Activated CD8-positive, alpha-beta memory T cell treated with anti-CD3 and anti-CD28 coated beads for 36 hours (primary cell): ENCODE data around the gene LRRIQ4. TPM values are rescaled to one million over a fixed set of nuclear protein-coding genes. Genes with fewer than 3 reads are reported as not detected.

ENCODE experiments used
- CTCF ChIA-PET: fragments of 350-600 bp; sonication (Branson Sonifier 250); formaldehyde crosslinking; loops from one replicate; lab custom pipeline; 2021; ENCODE audit warnings: antibody characterized with exemption; lab: Charles Lee
- POLR2A ChIA-PET: fragments of 350-600 bp; sonication (Branson Sonifier 250); formaldehyde crosslinking; loops from one replicate; lab custom pipeline; 2021; ENCODE audit warnings: antibody characterized with exemption; lab: Charles Lee
- total RNA-seq, 2 experiments: library from RNA; stranded (reverse); gene quantifications; one replicate each; pipeline ENCODE4 v1.2.3, GENCODE V29; 2021

The LRRIQ4 gene
- total RNA-seq: under 1 TPM; 0.17 to 0.25 TPM

DNA sequence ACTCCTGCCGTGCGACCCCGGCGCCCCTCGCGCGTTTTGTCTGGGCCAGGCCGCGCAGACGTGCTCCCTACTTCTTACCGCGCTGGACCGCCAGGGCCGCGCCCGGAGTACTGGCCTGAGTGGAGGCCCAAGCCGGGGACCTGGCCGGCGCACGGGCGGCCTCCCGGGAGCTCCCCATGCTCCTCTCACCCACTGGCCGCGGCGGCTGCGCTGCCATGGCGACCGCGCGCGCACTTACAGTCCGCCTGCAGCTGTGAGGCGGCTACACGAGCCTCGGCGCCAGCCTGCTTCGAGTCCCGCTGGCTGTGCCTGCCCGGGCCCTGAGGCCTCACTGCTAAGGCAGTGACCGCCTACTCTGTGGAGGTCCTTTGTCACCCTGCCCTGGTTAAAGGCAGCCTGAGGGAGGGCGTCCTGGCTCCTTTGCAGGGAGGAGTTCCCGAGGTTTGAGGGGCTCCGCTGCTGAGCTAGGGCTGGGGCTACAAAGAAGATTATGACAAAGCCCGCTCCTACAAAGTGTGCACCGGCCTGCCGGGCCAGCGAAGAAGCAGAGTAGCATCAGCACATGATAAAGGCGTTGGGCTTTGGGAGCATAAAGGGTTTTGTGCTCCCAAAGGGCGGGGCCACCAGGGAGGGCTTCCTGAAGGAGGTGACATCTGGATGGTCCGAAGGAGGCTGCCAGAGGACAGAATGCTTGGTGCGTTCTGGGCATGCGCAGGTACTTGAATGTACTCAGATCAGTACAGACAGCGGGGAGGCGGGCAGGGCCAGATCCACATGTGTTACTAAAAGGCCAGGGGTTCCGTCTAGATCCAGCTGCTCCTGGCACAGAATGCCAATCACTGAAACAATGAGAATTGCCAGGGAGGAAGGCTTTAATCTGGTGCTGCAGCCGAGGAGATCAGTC lies at the start of gene LRRIQ4, which contains the start of gene LRRC34:
LRRIQ4 (plus strand) TSS at position 539 of the 904 bp plus-strand sequence. CDS start 9,052 bp downstream, outside the sequence.
LRRC34 (minus strand) TSS at position 573 of the 904 bp plus-strand sequence; CDS start at position 217, 356 bp downstream.
- CTCF ChIA-PET: interaction anchor here (0.6 to 1.7 kb wide), 3 partner anchors 40 to 368 kb away, joined by 3 to 5 read pairs (median 4); no protein-coding TSS in a partner anchor
- POLR2A ChIA-PET: interaction anchor here (0.6 to 2.6 kb wide), 3 partner anchors 39 to 303 kb away, joined by 3 to 12 read pairs (median 5); partner anchors contain the start of gene MYNN

DNA sequence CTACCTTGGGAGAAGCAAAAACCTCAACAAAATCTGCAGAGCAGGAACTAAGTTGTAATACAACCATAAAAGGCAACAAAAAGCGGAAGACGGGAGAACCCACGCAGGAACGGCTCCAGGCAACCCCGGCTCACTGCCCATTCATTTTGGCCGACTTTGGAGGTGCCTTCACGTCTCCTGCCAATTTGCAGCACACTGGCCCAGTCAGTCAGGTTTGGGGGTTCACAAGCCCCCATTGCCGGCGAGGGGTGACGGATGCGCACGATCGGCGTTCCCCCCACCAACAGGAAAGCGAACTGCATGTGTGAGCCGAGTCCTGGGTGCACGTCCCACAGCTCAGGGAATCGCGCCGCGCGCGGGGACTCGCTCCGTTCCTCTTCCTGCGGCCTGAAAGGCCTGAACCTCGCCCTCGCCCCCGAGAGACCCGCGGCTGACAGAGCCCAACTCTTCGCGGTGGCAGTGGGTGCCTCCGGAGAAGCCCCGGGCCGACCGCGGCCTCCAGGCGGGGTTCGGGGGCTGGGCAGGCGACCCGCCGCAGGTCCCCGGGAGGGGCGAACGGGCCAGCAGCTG lies 48.3 kb upstream of the LRRIQ4 start:
- POLR2A ChIA-PET: interaction anchor here (0.6 to 2.2 kb wide), 3 partner anchors 9 to 1415 kb away, joined by 3 to 14 read pairs (median 4); partner anchors contain the start of gene MYNN
- CTCF ChIA-PET: interaction anchor here (2.5 kb wide), 1 partner anchor 8 kb away, joined by 12 read pairs; the partner anchor contains the start of gene MYNN

DNA sequence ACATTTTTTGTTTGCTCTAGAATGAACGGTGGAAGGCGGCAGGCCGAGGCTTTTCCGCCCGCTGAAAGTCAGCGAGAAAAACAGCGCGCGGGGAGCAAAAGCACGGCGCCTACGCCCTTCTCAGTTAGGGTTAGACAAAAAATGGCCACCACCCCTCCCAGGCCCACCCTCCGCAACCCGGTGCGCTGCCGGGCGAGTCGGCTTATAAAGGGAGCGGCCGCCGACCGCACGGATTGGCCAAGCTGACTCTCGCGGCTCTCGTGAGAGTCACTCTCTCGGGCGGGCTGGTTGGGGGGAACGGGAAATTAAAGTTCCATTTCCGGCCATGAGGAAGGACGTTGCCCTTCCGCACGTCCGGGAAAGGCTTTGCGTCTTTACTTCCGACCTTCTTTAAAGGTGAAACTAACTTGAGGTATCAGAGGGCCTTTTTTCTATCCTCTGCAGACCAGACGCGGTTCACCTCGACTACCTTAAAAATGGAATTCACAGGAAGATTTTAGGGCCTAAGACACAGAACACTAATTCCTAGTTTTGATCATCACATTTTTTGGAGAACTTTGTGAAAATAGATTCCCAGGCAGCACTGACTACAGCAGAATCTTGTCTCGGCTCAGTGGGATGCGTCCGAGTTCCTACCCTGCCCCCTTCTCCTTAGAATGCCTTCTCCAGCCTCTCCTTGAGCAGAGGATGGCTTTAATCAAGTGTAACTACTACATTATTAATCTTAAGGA lies 47.6 kb upstream of the LRRIQ4 start, which contains the start of gene TERC:
TERC (minus strand) TSS at position 179 of the 731 bp plus-strand sequence.
- POLR2A ChIA-PET: interaction anchor here (0.6 to 2.2 kb wide), 3 partner anchors 8 to 1414 kb away, joined by 3 to 14 read pairs (median 4); partner anchors contain the start of gene MYNN
- CTCF ChIA-PET: interaction anchor here (2.5 kb wide), 1 partner anchor 8 kb away, joined by 12 read pairs; the partner anchor contains the start of gene MYNN

GRCh38 chr3:169769287-169770181 lies 43.1 kb upstream of the LRRIQ4 start, which contains the start of gene ACTRT3:
ACTRT3 (minus strand) TSS chr3:169769561; CDS start chr3:169769520, 41 bp downstream.
- CTCF ChIA-PET: no interaction called here
- POLR2A ChIA-PET: interaction anchor here (0.6 to 0.9 kb wide), 2 partner anchors 197 to 263 kb away, joined by 3 read pairs; partner anchors contain the start of gene SEC62

GRCh38 chr3:169771497-169772304 lies 41.0 kb upstream of the LRRIQ4 start:
- POLR2A ChIA-PET: interaction anchor here (1.0 to 2.2 kb wide), 5 partner anchors 7 to 407 kb away, joined by 3 to 16 read pairs (median 12); partner anchors contain the start of genes LRRC34, LRRIQ4, SEC62 and TERC
- CTCF ChIA-PET: interaction anchor here (0.7 to 2.6 kb wide), 5 partner anchors 8 to 194 kb away, joined by 3 to 12 read pairs (median 4); partner anchors contain the start of genes LRRC34 and LRRIQ4

DNA sequence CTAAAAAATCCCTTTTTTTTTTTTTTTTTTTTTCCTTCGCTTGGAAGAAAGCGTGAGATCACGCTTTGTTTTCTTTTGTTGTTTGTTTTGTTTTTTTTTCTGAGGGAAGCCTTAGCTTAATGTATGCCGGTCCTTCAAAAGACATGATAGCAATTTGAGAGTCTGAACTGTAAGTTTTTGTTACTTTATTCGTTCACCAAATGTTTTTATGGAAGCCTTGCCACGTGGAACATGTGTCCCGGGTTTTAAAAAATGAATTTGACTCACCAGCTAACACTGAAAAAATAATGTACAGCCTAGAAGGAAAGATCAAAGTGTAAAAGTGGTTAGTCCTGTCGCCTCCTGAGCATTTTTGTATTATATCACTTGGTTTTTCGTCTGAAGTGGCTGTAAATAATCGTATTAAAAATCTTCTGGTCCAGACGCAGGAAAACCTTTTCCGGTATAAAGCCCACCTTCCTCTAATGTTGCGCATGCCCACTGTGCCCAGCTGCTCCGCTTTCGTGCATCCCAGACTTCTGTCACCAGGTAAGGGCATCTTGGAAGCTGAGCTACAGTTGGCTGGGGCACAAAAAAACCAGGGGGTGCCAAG lies 40.3 kb upstream of the LRRIQ4 start:
- ChIA-PET CTCF (interaction anchor here (0.8 to 2.6 kb wide), 4 partner anchors 9 to 193 kb away, joined by 3 to 12 read pairs (median 4); partner anchors contain the start of genes LRRC34 and LRRIQ4), POLR2A (interaction anchor here (0.6 to 2.2 kb wide), 8 partner anchors 8 to 1719 kb away, joined by 3 to 16 read pairs (median 5); partner anchors contain the start of genes LRRC34, LRRIQ4, SEC62 and TERC)

- CTCF ChIA-PET: interaction anchor here (0.8 to 2.6 kb wide), 5 partner anchors 10 to 226 kb away, joined by 3 to 12 read pairs (median 4); partner anchors contain the start of genes LRRC34 and LRRIQ4
Observed at GRCh38 chr3:169772897-169773816, 39.5 kb upstream of the LRRIQ4 start, which contains the start of gene MYNN. MYNN (plus strand) TSS chr3:169773396; CDS start chr3:169774296, 900 bp downstream.

DNA sequence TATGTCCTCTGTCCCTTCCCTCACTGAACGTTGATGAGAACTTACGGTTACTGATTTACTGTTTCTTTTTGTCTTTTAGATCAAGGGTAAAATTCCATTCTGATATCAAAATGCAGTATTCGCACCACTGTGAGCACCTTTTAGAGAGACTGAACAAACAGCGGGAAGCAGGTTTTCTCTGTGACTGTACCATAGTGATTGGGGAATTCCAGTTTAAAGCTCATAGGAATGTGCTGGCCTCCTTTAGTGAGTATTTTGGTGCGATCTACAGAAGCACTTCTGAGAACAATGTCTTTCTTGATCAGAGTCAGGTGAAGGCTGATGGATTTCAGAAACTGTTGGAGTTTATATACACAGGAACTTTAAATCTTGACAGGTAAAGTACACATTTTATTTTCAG lies 38.5 kb upstream of the LRRIQ4 start:
- CTCF ChIA-PET: no interaction called here
- POLR2A ChIA-PET: interaction anchor here (2.1 to 2.2 kb wide), 2 partner anchors 10 to 38 kb away, joined by 12 to 14 read pairs; partner anchors contain the start of genes LRRC34, LRRIQ4 and TERC

More at GRCh38 chr3:169772897-169773816, 39.5 kb upstream of the LRRIQ4 start, which contains the start of gene MYNN:
- POLR2A ChIA-PET: interaction anchor here (0.6 to 2.2 kb wide), 10 partner anchors 9 to 1718 kb away, joined by 3 to 16 read pairs (median 4); partner anchors contain the start of genes LRRC34, LRRIQ4, SEC62 and SKIL

DNA sequence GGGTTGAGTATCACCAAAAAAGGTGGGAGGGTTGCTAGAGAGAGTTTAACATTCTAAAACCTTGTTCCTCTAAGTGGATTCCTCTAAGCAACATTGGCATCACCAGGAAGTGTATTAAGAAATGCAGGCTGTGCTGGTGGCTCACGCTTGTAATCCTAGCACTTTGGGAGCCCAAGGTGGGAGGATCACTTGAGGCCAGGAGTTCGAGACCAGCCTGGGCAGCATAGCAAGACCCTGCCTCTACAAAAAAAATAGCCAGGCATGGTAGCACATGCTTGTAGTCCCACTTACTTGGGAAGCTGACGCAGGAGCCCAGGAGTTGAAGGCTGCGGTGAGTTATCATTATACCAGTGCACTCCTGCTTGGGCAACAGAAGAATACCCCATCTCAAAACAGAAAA lies 34.8 kb upstream of the LRRIQ4 start:
- POLR2A ChIA-PET: no interaction called here
- CTCF ChIA-PET: no interaction called here

DNA sequence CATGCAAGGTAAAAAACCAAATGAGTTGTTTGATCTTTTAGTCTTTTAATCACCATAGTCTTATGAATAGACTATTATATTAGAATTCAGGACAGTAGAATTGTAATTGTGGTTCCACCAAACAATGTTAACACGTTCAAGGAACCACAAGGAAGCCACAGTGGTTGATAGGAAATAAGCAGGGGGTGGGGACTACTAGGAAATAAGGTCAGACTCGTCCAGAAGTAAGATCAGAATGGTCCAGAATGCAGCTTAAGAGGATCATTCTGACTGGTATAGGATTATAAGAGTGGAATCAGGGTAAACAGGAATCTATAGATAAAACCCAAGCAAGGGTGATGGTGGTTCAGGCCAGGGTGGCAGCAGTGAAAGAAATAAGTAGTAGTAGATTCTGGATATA lies 31.9 kb upstream of the LRRIQ4 start:
- CTCF ChIA-PET: interaction anchor here (0.6 kb wide), 1 partner anchor 408 kb away, joined by 3 read pairs; no protein-coding TSS in a partner anchor
- POLR2A ChIA-PET: no interaction called here

- ChIA-PET POLR2A (no interaction called here), CTCF (no interaction called here)
Observed at GRCh38 chr3:169781209-169781855, 31.3 kb upstream of the LRRIQ4 start.

DNA sequence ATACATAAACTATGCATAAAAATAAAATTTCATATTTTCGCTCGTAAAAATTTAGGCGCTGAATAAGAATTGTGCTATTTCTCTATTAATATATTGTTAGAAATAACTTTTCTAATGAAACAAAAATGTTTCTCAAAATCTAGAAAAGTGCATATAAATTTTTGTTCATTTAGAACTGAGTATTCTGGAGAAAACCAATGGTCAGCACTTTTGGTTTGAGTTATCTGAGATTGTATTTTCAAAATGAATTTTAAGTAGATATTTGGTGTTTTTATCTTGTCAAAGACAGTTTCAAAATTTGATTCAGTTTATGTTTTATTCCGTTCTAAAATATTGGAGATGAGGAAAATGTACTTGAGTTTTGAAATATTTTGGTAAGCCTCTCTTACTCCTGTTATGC lies 25.6 kb upstream of the LRRIQ4 start:
- POLR2A ChIA-PET: no interaction called here
- CTCF ChIA-PET: no interaction called here

- POLR2A ChIA-PET: no interaction called here
- CTCF ChIA-PET: no interaction called here
Observed at GRCh38 chr3:169787791-169788190, 24.9 kb upstream of the LRRIQ4 start.

DNA sequence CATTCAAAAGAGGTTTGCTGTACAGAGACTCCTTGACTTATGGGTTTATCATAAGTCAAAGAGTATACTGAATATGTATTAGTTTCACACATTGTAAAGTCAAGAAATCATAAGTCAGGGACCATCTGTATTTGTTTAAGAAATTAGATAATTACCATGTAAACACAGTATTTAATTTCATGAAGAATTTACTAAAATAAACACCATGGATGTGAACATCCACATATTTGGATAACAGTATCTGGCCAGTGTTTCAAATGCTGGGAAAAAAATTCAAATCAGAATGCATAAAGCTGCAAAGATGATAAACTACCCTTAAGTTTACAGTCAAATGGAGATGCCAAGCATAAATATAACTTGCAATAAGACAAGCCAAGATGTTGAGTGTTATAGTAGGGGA lies 22.5 kb upstream of the LRRIQ4 start:
- POLR2A ChIA-PET: no interaction called here
- CTCF ChIA-PET: no interaction called here
